Liver (tissue), 9 donors: ENCODE data around the gene CCDC77. TPM values are rescaled to one million over a fixed set of nuclear protein-coding genes. Genes with fewer than 3 reads are reported as not detected.

Experiments
- DNase-seq: peaks from one replicate; pipeline ENCODE4 v3.0.0-alpha.2; 2017; ENCODE audit warnings: low spot score
- H3K27ac ChIP-seq, 2 donors: one replicate each; pipeline ENCODE4 v1.7.0; 2013; ENCODE audit warnings: inconsistent platforms in 2 of 2, low read length in 2 of 2, control low read depth in 1 of 2, low read depth in 1 of 2, mild to moderate bottlenecking in 1 of 2
- H3K27me3 ChIP-seq, 4 donors: one replicate each; pipeline versions ENCODE4 v1.6.1 to v1.7.0; 2013; ENCODE audit warnings: low read length in 3 of 4, inconsistent platforms in 1 of 4, mild to moderate bottlenecking in 1 of 4, moderate library complexity in 1 of 4; ENCODE audit not compliant: control insufficient read depth in 4 of 4, insufficient read depth in 4 of 4
- H3K36me3 ChIP-seq, 4 donors: one replicate each; pipeline versions ENCODE4 v1.6.1 to v1.7.0; 2013; ENCODE audit warnings: low read length in 3 of 4, mild to moderate bottlenecking in 3 of 4, low read depth in 1 of 4, moderate library complexity in 1 of 4; ENCODE audit not compliant: control insufficient read depth in 4 of 4, insufficient read depth in 3 of 4
- H3K4me1 ChIP-seq, 4 donors: one replicate each; pipeline versions ENCODE4 v1.6.1 to v1.7.0; 2013; ENCODE audit warnings: low read length in 3 of 4, mild to moderate bottlenecking in 3 of 4, moderate library complexity in 1 of 4; ENCODE audit not compliant: control insufficient read depth in 4 of 4, insufficient read depth in 4 of 4
- H3K4me3 ChIP-seq, 3 donors: one replicate each; pipeline versions ENCODE4 v1.6.1 to v1.7.0; 2013; ENCODE audit warnings: low read length in 3 of 3, control low read depth in 1 of 3, low read depth in 1 of 3, mild to moderate bottlenecking in 1 of 3
- H3K9ac ChIP-seq, 2 donors: one replicate each; pipeline ENCODE4 v1.7.0; 2013; ENCODE audit warnings: low read length in 2 of 2, mild to moderate bottlenecking in 2 of 2, moderate library complexity in 2 of 2, control low read depth in 1 of 2, low read depth in 1 of 2
- H3K9me3 ChIP-seq, 4 donors: one replicate each; pipeline versions ENCODE4 v1.6.1 to v1.7.0; 2013; ENCODE audit warnings: low read length in 3 of 4; ENCODE audit not compliant: control insufficient read depth in 4 of 4
- ATF3 ChIP-seq: IDR thresholded peaks from 2 replicates; pipeline ENCODE4 v1.6.1; 2016; ENCODE audit warnings: antibody characterized with exemption
- EGR1 ChIP-seq, 2 donors: IDR thresholded peaks; 2 replicates each; pipeline ENCODE4 v1.6.1; 2016 to 2018; ENCODE audit warnings: antibody characterized with exemption in 2 of 2, low read depth in 2 of 2
- FOXA1 ChIP-seq: IDR thresholded peaks from 2 replicates; pipeline ENCODE4 v1.6.1; 2016; ENCODE audit warnings: antibody characterized with exemption
- GABPA ChIP-seq, 2 donors: IDR thresholded peaks in 1 of 2; conservative IDR thresholded peaks in 1 of 2; 2 replicates each; pipeline ENCODE4 v1.6.1; 2016; ENCODE audit warnings: antibody characterized with exemption in 2 of 2, mild to moderate bottlenecking in 1 of 2, moderate library complexity in 1 of 2
- HNF4A ChIP-seq, 2 donors: conservative IDR thresholded peaks; 2 replicates each; pipeline ENCODE4 v1.6.1; 2016; ENCODE audit warnings: antibody characterized with exemption in 2 of 2, mild to moderate bottlenecking in 2 of 2
- HNF4G ChIP-seq: IDR thresholded peaks from 2 replicates; pipeline ENCODE4 v1.6.1; 2016; ENCODE audit warnings: antibody characterized with exemption
- JUND ChIP-seq, 2 donors: IDR thresholded peaks; 2 replicates each; pipeline ENCODE4 v1.6.1; 2016; ENCODE audit warnings: antibody characterized with exemption in 2 of 2
- NR2F2 ChIP-seq: IDR thresholded peaks from 2 replicates; pipeline ENCODE4 v1.6.1; 2016; ENCODE audit warnings: antibody characterized with exemption
- RAD21 ChIP-seq, 2 donors: IDR thresholded peaks; 2 replicates each; pipeline ENCODE4 v1.6.1; 2016; ENCODE audit warnings: antibody characterized with exemption in 2 of 2, mild to moderate bottlenecking in 2 of 2
- REST ChIP-seq: IDR thresholded peaks from 2 replicates; pipeline ENCODE4 v1.6.1; 2016; ENCODE audit warnings: antibody characterized with exemption, mild to moderate bottlenecking
- SP1 ChIP-seq: IDR thresholded peaks from 2 replicates; pipeline ENCODE4 v1.6.1; 2018; ENCODE audit warnings: antibody characterized with exemption, mild to moderate bottlenecking
- TAF1 ChIP-seq: conservative IDR thresholded peaks from 2 replicates; pipeline ENCODE4 v1.6.1; 2016; ENCODE audit warnings: antibody characterized with exemption, mild to moderate bottlenecking
- YY1 ChIP-seq: IDR thresholded peaks from 2 replicates; pipeline ENCODE4 v1.6.1; 2016; ENCODE audit warnings: antibody characterized with exemption, mild to moderate bottlenecking
- ZBTB33 ChIP-seq: IDR thresholded peaks from 2 replicates; pipeline ENCODE4 v1.6.1; 2016; ENCODE audit warnings: antibody characterized with exemption
- WGBS: extraction: QIAGEN DNeasy Blood & Tissue Kit; methylation state at CpG from one replicate; pipeline ENCODE4 v1.1.7; 2013; 5-methylcytosine and 5-hydroxymethylcytosine counted together
- polyA plus RNA-seq, 2 donors: library from polyadenylated mRNA; stranded (reverse) in 1 of 2; unstranded in 1 of 2; fragments of 200-250 nt in 1 of 2; fragments of >200 nt in 1 of 2; fragmentation: Nextera tagmentation in 1 of 2; extraction: Ambion mirVana in 1 of 2; gene quantifications; one replicate each; pipeline versions ENCODE4 v1.2.1 to v1.2.3, GENCODE V29; 2013 to 2015
- total RNA-seq, 2 donors: library from RNA; depleted of rRNA; stranded (reverse); fragments of >200 nt; gene quantifications; one replicate each; pipeline ENCODE4 v1.2.3, GENCODE V29; 2014
- TF ChIP-seq, protein P1 (sequence below): fragments of 150-350 bp; IDR thresholded peaks from 2 replicates; pipeline ENCODE4 v1.5.1; 2017; ENCODE audit warnings: improper control_type of control experiment, low read depth, low read length; ENCODE audit not compliant: missing input control
- TF ChIP-seq, protein P2 (sequence below): IDR thresholded peaks from 2 replicates; pipeline ENCODE4 v1.6.1; 2016; ENCODE audit warnings: antibody characterized with exemption
- donor health status: healthy.
- donor health status: healthy.
- donor health status: healthy.
- donor health status: healthy.
- donor health status: healthy.

Gene CCDC77
- total and polyA plus RNA-seq, 4 donors, result 1.2 to 4.2 (median 2.7) TPM

GRCh38 chr12:479161-479560, 77.7 kb downstream of the CCDC77 start:
- Histone ChIP-seq H3K9ac (no peak overlapping the region), H3K27me3 (peaks cover 0 to 3% (median 1%) of the 10 kb centered on the region in 4 donors), H3K4me1 (no peaks in the 10 kb centered on the region), H3K36me3 (no peaks in the 10 kb centered on the region), H3K4me3 (no peak overlapping the region), H3K9me3 (no peaks in the 10 kb centered on the region), H3K27ac (no peak overlapping the region)
- TF ChIP-seq NR2F2 (no peak), HNF4A (conservative IDR thresholded peaks at IDR 0.05) (no peak), HNF4G (no peak), GABPA (IDR thresholded peaks at IDR 0.05 in 1 of 2, conservative IDR thresholded peaks at IDR 0.05 in 1 of 2) (no peak), TAF1 (no peak), JUND (IDR thresholded peaks at IDR 0.05) (no peak), SP1 (no peak), FOXA1 (no peak), EGR1 (IDR thresholded peaks at IDR 0.05; ENCODE audit: low read depth in 2 of 2) (no peak), ZBTB33 (no peak), REST (no peak)
- WGBS, result 97% methylated on average over 4 of the region's 4 CpGs
- no peak for DNase-seq

DNA sequence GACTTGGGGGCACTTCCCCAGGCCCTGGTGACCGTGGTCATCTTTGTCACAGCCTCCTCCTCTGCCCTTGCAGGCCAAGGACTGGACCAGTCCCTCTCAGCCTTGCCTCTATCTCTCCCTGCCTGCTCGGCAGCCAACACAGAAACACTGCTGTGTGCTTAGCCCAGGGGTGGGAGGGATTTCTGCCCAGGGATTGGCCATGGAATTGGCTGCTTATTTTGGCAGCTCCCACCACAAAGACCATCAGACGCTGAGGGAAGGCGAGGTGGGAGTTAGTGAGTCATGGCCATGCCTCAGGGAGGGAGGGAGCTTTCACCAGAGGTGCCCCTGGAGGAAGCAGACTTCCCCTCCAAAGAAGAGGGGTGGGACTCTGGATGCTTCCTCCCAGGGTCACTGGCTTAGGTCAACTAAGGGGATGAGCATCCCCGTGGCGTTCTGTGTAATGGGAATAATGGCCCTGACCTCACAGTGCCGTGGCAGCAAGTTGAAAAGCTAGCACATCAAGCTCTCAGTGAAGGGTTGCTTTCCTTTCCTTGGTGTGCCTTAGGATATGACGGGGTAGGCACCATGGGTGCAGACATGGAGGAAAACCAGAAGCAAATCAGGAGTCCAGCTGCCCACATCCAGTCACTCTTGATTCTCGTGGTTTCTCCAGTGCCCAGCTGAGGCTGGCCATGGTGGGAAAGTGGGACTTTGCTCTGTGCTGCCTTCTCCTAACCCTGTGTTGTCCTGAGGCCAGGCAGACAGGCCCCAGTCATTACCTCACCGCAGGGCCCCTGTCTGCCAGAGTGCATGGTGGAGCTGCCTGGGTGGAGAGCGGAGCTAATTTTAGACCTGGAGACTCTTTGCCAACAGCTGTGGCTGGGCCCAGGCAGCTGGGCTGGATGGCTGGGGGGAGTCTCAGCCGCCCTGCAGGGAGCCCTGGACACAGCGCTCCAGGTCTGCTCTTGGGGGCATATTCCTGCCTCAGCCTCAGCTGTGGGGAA, 79.7 kb downstream of the CCDC77 start:
- DNase-seq, result no peak

More for the DNA sequence above, 79.7 kb downstream of the CCDC77 start:
- no peaks in the 10 kb centered on the region for H3K36me3 ChIP-seq
- H3K27me3 ChIP-seq, result peaks cover 0 to 4% (median 0%) of the 10 kb centered on the region in 4 donors
- TF ChIP-seq REST (no peak), GABPA (IDR thresholded peaks at IDR 0.05 in 1 of 2, conservative IDR thresholded peaks at IDR 0.05 in 1 of 2) (no peak), SP1 (no peak), RAD21 (IDR thresholded peaks at IDR 0.05) (no peak), YY1 (no peak), ATF3 (no peak), ZBTB33 (no peak)
- TF ChIP-seq, protein P1, sequence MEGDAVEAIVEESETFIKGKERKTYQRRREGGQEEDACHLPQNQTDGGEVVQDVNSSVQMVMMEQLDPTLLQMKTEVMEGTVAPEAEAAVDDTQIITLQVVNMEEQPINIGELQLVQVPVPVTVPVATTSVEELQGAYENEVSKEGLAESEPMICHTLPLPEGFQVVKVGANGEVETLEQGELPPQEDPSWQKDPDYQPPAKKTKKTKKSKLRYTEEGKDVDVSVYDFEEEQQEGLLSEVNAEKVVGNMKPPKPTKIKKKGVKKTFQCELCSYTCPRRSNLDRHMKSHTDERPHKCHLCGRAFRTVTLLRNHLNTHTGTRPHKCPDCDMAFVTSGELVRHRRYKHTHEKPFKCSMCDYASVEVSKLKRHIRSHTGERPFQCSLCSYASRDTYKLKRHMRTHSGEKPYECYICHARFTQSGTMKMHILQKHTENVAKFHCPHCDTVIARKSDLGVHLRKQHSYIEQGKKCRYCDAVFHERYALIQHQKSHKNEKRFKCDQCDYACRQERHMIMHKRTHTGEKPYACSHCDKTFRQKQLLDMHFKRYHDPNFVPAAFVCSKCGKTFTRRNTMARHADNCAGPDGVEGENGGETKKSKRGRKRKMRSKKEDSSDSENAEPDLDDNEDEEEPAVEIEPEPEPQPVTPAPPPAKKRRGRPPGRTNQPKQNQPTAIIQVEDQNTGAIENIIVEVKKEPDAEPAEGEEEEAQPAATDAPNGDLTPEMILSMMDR, result no peak
- TF ChIP-seq, protein P2, sequence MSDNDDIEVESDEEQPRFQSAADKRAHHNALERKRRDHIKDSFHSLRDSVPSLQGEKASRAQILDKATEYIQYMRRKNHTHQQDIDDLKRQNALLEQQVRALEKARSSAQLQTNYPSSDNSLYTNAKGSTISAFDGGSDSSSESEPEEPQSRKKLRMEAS, result no peak
- no peak overlapping the region for H3K9ac ChIP-seq
- H3K4me3 ChIP-seq, result no peak overlapping the region
- no peaks in the 10 kb centered on the region for H3K4me1 ChIP-seq
- H3K27ac ChIP-seq, result no peak overlapping the region
- no peaks in the 10 kb centered on the region for H3K9me3 ChIP-seq
- 81% methylated on average over 13 of the region's 13 CpGs for WGBS
